Stimulated activated CD4-positive, alpha-beta T cell treated with anti-CD3 and anti-CD28 coated beads, TNF-alpha, amount 100 ng/mL, for 1 hour (primary cell): ENCODE results near the gene NATD1.

Source experiments
- DNase-seq, 3 donors: peaks; one replicate each; pipeline ENCODE4 v3.0.0-alpha.2; 2020; ENCODE audit warnings: low read depth in 3 of 3, low spot score in 1 of 3

Gene NATD1

DNA sequence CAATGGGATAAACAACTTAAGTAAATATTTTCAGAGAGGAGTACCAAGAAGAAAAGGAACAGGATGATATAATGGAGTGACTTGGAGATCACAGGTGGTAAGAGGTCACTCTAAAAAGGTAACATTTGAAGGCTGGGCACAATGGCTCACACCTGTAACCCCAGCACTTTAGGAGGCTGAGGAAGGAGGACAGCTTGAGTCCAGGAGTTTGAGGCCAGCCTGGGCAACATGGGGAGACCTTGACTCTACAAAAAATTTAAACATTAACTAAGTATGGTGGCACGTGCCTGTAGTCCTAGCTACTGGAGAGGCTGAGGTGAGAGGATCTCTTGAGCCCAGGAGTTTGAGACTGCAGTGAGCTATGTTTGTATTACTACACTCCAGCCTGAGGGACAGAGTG, 35.9 kb downstream of the NATD1 start:
- no peak for DNase-seq

DNA sequence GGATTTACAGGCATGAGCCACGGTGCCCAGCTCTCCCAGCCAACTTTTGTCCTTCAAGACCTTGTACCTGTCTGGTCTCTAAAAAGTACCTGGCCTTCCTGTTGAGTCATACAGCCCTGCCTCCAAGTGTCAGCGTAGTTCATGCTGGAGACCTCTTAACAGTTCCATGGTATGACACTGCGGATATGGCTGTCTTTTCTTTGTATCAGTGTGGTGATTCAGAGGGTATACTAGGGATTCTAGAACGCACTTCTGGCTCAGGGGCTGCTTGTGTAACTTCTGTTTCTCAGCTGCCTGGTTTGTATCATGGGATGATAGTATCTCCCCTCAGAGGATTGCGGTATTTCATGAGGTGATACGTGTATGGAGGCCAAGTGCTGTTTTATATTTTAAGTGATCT, 37.3 kb downstream of the NATD1 start:
- DNase-seq, result no peak

- no peak for DNase-seq
Observed at GRCh38 chr17:21214777-21215541, 38.3 kb downstream of the NATD1 start.

DNA sequence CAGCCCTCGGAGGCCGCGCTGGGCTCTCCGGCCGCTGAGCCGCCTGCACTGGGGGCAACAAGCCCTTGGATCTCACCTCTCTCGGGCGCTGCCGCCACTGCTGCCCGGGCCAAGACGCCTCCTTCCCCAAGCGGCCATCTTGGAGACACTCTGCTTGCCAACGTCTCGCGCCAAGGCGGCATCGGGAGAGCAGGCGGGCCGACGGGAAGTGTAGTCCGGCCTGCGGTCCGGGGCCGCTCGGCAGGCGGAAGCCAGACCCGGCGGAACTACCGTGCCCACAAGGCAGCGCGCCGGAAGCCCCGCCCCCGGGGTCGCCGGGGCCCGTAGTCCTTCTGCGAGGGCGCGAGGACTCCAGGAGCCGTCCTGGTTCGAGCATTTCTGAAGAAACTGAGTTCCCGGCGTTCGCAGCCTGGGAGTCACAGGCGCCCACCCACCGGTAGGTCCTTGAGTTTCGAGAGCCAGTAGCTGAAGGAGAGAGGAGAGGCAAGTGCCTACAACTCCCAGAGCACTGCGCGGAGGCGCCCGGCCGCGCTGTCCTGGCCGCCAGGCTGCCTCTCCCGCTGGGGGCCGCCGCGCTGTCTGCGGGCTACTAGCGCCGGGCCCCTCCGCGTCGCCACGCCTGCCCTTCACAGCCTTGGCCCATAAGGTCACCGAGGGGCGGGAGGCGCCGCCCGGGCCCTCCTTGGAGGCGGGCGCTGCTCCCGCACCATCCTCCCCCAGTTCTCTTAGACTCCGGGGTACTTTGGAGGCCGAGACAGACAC, 39.0 kb downstream of the NATD1 start, which contains the start of gene TMEM11:
Gene TMEM11, minus strand, starts transcription at position 147 of the 762 bp plus-strand sequence. Its CDS starts 9 bp downstream, at position 138.
- peak; percentile 80 to 92 (median 87) for DNase-seq

- DNase-seq, result no peak
Observed at GRCh38 chr17:21213638-21214014, 39.6 kb downstream of the NATD1 start.

DNA sequence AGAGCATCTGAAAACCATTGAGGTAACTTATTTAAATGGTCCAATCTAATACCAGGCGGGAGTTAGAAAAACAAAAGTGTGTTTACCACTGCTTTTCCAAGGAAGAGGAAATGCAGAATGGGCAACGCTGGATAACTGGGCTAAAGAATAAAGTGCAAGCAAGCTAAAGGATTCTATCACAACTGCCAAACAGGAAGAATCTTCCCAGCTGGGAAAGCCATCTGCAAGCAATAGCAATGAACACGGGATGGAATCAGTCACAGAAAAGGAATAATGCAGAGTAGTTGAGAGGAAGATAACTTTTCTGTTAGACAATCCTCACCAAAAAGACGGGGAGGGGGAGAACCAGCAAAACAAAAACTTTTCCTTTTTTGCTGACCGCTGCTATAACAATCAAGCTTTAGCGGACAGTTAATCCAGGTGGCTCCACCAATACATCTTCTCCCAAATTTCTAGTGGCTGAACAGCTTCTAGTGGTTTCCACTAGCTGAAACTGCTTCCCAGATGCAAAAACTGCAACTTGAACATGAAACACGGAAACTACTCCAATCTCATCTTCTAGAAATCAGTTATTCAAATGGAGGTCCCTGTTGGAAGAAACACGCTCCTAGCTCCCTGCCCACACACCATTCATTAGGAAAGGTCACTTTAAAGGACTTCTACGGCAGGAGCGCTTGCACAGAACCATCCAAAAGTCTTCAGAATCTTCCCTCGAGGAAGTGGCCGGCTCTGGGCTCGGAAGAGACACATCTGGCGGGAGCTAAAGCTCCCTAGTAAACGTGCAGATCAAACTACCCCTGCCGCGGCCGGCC, 40.2 kb downstream of the NATD1 start:
- DNase-seq, result no peak

DNA sequence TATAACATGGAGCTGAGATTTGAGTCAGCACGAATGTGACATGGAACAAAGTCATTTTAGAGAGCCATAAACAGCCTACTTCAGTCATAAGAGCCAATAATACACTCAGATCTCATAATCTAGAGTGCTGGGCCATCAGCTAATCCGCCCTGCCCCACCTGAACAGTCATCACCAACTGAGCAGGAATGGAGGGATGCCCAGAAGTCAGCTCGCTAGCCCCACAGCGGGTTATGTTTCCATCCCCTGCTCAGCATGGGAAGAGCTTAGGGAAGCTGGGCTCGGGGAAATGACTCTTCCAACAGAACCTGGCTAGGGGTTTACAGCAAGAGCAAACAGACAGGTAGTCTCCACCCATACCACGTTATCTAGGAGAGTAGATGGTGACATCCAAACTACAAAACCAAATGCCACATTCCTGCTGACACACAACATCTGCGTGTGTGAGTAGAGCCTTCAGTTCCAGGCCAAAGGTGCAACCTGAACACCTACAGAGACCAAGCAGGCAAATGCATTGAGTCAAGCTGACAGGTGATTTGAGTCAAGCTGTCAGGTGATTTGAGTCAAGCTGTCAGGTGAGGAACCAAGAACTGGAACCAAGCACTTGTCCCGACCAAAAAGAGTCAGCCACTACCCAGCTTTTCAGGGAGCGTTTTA, 41.3 kb downstream of the NATD1 start:
- no peak for DNase-seq

- DNase-seq, result no peak
Observed at GRCh38 chr17:21210411-21211076, 42.7 kb downstream of the NATD1 start.

DNA sequence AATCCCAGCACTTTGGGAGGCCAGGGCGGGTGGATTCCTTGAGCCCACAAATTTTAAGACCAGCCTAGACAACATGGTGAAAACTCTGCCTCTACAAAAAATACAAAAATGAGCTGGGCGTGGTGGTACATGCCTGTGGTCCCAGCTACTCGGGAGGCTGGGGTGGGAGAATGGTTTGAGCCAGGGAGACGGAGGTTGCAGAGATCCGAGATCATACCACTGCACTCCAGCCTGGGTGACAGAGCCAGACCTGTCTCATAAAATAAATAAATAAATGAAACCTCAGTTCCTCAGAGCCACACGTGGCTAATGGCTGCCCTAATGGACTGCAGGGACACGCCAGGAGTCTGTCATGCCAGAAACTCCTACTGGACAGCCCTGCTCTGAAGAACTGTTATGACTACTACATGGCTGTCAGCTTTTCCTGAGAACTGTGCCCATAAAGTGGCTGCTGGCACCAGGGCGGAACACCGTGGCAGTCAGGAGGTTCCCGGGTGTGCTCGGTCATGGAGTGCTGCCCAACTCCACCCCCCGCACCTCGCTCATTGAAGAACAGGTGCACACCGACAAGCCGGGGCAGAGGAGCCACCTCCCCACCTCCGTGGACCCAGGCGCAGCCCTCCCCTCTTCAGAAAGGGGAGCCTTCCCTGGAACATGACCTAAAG, 43.6 kb downstream of the NATD1 start:
- DNase-seq, result no peak

DNA sequence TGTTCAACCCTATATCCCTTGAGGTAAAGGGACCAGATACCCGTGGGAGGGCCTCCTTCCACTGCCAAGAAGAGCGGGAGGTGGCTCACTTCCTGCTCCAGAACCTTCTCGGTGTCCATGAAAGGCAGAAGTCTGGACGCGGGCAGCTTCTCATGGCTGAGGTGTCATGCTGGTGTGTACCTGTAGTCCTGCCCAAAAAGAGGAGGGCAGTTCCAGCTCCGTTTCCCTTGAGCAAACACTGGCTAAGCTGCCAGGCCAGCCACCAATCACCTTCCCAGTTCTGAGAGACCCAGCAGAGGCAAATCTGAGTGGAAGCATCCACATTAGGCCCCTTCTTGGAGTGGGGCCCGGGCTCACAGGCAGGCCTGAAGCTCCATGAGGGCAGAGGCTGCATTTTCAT, 44.9 kb downstream of the NATD1 start:
- DNase-seq, result no peak

GRCh38 chr17:21204935-21205334, 48.3 kb downstream of the NATD1 start:
- DNase-seq, result no peak

DNA sequence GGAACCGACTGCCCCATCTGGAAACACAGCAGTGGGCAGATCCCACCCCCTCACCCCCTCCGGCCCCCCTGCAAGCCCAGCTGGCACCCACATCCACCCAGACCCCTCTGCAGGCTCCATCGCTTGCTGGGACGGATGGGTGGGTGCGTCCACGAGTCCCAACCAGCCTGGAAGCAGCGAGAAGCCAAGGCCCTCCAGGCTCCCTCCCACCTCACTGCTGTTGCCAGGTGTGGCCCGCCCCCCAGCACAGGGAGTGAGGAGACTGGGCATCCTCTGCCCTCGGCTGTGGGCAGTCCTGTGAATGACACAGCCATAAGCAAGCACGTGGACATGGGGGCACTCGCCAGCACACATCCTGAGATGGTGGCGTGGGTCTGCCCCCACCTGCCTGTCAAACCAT, 50.7 kb downstream of the NATD1 start:
- no peak for DNase-seq

GRCh38 chr17:21201874-21202273, 51.3 kb downstream of the NATD1 start:
- DNase-seq, result no peak

GRCh38 chr17:21201298-21201595, 52.0 kb downstream of the NATD1 start:
- DNase-seq, result no peak

GRCh38 chr17:21200590-21201297, 52.5 kb downstream of the NATD1 start:
- no peak for DNase-seq

- no peak for DNase-seq
Observed at GRCh38 chr17:21199856-21200255, 53.4 kb downstream of the NATD1 start.

GRCh38 chr17:21199311-21199710, 53.9 kb downstream of the NATD1 start:
- no peak for DNase-seq

- no peak for DNase-seq
Observed at GRCh38 chr17:21198411-21198810, 54.8 kb downstream of the NATD1 start.

- no peak for DNase-seq
Observed at GRCh38 chr17:21196126-21196525, 57.1 kb downstream of the NATD1 start.

- no peak for DNase-seq
Observed at GRCh38 chr17:21194703-21195102, 58.5 kb downstream of the NATD1 start.
